HG02623 (cell line): ENCODE measurements around the gene TEX14.
"Not testable (repeated sequence)": the region's sequence is repeated elsewhere in the genome, so short reads cannot be mapped to it uniquely, and the experiment has no call there.

Experiments
- ATAC-seq: cut with Tn5 transposase; IDR thresholded peaks from one replicate; pipeline ENCODE4 v1.9.1; 2021; ENCODE audit warnings: moderate library complexity; ENCODE audit not compliant: unreplicated experiment

Gene TEX14

DNA sequence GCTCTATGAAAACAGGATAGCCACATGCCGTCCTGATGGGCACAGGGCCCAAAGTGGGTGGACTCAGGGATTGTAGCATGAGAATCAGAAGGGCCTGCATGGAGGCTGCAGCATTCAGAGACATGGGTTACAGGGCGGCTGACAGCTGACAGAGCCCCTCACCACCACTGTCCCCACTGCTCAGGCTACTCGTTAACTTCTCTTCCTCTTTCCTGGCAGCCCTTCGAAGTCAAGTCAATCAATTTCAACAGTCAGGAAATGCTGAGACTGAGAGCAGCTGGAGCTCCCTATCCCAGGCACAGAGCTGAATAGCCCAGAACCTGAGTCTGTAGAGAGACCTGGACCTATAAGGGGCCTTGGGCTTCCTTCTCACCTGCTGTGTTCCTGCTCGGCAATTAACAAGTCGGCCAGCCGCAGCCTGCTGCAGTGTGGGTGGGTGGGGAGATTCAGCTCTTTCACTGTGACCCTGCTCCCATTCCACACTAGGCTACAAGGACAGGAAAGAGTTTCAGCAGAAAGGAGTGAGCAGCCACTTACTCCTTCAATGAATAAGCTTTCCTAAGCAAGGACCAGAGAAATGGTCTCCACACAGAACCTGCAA is 76.9 kb downstream of the TEX14 start:
- no peak for ATAC-seq

DNA sequence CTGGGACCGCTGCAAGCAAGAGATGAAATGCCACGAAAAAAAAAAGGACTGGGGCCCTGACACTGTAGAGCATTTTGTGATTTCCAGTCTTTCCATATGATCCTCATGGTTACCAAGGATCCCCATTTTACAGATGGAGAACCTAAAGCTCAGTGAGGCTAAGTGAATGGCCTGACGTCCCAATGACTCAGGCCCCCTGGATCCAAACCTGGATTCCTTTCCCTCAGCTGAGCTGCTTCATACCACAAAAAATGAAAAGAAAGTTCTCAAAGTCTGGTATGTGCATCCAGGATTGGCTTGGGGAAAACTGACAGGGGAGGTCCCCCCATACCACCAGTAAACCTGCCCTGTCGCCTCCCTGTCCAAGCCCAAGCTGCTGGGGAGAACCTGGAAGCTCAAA is 80.5 kb downstream of the TEX14 start:
- no peak for ATAC-seq

DNA sequence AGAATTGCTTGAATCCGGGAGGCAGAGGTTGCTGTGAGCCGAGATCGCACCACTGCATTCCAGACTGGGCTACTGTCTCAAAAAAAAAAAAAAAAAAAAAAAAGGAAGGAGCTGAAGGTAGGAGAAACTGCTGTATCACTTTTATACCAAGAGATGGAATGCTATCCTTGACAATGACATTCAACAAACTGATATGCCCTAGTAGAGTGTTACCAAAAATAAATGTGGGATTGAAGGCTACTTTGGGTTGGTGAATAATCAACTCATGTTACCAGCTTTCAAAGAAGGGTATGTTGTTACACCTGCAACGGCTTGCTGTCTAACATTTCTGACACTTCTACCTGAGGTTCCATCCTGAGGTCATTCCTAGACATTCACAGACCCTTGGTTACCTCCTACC is 84.9 kb downstream of the TEX14 start:
- ATAC-seq = no peak

DNA sequence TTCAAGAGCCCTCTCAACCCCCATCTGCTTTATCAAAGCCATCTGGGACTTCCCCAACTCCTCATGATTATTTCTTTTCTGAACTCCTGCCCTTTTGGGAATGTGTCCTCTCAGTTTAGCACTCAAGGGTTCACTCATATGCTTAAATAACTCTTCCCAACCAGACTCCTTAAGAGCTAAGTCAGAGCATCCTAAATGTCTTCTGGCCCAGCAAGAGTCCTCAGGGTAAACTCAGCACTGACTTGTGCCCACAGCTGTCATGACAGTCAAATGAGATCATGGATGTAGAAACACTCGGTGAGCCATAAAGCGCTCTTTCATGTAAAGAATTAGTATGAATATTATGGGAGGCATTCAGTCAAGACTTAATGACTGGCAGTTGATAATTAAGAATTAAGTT is 85.9 kb downstream of the TEX14 start:
- no peak for ATAC-seq

DNA sequence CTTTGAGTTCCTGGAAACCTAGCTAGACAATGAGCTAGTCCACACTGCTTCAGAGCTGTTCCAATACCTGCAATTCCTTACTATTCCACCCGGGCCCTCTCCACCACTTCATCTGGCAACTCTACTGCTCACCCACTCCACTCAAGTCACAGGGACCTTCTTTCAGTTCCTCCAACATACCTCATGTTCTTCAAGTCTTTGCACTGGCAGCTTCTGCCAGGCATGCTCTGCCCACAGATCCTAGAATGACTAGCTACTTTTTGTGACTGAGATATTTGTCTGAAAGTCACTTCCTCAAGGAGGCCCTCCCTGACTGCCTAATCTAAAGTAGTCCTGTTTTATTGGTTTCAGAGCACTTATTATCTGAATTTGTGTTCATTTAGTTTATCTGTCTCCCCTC is 86.4 kb downstream of the TEX14 start:
- no peak for ATAC-seq

DNA sequence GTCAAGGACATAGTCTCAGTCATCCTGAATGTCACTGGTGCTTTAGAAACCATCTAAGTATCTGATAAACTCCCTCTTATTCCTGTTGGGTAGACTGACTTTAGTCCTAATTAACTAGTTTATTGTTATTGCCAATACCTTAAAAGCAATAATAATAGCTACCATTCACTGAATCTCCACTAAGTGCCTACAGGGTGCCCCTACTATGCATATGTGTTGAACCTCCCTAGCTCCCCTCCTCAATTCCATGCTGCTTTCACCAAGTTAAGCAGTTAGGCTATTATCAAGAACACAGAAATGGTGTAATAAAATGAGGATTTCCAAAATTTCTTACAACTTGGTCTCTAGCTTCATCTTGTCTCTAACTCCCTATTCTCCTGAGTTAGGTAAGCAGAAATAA is 89.9 kb downstream of the TEX14 start:
- ATAC-seq = no peak

DNA sequence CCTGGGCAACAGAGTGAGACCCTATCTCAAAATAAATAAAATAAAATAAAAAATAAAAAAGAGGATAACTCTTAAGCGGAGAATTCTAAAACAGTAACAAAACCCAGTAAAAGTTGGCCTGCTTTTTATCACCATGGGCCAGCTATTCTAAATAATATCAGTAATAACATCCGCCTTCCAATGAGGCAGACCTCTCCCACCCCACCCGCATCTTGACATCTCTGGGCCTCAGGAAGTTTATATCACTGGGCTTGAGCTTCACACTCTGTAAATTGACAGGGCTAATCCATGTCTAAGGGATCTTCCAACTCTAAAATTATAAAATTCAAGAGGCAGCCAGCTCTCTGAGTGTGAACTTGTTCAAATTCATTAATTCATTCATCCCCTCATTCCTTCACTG is 94.5 kb downstream of the TEX14 start:
- no peak for ATAC-seq

DNA sequence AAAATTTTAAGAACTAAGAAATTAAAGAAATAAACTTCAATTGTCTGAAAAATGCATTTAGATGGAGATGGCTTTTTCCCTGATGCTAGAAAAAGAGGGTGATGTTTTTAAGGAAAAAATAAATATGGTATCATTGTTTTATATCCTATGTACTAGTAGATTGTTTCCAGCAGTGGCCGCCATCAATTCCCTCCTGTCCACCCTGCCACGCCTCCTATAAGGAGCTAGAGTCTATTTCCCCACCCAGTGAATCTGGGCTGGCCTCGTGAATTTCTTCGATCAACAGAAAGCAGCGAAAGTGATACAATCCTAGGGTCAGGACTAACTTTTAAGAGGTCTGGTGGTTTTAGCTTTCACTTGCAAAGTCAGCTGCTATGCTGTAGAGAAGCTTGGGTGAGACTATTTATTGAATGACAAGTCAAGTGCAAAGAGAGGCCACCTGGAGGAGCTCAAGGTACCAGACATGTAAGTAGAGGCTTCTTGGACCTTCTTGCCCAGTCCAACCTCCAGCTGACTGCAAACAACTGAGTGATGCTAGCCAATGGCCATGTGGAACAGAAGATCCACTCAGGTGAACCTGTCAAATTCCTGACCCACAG is 96.6 kb downstream of the TEX14 start:
- ATAC-seq = no peak

DNA sequence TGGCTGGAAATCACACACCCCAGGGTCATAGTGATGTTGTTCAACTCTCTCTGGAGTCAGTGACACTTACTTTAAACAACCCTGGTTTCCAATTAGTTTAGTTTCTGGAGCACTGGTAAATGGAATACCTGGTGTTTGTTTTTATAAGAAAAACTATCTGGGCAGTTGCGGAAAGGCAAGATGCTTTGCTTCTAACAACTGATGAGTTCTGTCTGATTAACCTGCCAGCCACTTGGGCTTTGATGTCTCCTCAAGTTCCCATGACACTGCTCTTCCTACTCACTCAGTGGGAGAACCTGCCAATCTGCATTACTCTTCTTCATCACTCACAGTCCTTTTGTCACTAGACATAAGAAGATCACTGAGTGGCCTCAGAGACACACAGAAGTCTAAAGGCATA is 98.7 kb downstream of the TEX14 start:
- ATAC-seq = no peak

DNA sequence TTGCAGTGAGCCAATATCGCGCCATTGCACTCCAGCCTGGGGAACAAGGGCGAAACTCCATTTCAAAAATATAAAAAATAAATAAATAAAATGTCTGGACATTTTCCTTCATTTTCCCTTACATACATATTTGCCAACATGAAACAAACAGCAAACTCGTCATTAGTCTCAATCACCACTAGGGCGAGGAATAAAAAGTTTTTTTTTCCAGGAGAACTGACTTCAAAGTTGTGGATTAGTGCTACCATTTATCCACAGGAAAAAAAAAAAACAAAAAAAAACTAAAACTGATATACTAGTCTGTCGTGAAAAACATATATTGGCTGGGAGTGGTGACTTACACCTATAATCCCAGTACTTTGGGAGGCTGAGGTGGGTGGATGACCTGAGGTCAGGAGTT is 100.4 kb downstream of the TEX14 start:
- ATAC-seq = no peak

DNA sequence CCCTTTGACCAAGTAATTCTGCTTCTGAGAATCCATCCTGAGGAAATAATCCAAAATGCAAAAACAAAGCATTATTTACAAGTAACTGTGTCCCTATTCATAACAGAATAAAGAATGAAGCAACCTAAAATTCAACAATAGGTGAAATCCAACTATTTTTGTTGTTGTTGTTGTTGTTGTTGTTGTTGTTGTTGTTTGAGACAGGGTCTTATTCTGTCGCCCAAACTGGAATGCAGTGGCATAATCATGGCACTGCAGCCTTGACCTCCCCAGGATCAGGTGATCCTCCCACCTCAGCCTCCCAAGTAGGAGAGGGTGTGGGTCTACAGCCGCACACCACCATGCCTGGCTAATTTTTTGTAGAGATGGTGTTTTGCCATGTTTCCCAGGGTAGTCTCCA is 101.5 kb downstream of the TEX14 start:
- no peak for ATAC-seq

DNA sequence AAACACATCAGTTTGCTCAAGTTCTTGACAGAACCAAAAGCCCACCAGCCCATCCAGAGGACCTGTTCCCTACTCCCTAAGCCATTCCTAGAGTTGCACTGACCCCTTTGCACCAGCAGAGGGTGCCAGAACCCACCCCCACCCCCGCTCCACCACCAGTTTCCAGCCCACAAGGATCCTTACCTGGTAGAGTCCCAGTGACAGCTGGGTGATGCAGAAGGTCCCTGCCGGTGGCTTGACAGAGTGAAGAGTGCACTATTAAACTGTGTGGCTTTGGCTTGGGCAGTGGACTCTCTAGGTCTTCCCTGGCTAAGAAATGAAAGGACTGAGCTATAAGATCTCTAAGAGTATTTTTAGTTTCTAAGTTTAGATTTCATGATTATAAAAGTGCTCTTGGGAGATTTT is 104.1 kb downstream of the TEX14 start:
- no peak for ATAC-seq

DNA sequence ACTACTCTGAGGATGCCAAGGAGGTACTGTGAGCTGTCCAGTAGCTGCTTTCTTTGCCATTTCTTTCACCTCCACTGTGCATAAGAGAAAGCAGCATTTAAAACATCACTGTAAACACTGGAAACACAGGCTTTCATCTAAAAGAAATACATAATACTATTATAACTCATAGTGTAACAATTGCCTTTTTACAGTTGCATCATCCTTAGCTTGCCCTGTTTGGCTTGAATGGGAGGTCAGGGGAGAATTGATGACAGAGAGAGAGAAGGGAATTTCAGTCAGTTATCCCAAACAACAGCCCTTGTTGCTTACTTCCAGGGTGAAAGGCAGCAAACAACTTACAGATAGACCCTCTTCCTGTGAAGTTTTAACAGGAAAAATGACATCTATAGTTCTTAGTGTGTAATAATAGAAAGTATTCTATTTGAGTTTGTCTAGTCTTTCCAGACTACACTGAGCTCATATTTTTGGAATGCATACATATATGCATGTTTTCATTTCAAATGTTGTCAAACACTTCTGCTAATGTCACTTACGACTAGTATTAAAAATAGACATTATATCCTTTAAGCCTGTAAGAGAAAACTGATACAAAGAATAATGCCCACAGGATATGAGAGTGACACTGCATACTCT is 105.7 kb downstream of the TEX14 start:
- no peak for ATAC-seq

DNA sequence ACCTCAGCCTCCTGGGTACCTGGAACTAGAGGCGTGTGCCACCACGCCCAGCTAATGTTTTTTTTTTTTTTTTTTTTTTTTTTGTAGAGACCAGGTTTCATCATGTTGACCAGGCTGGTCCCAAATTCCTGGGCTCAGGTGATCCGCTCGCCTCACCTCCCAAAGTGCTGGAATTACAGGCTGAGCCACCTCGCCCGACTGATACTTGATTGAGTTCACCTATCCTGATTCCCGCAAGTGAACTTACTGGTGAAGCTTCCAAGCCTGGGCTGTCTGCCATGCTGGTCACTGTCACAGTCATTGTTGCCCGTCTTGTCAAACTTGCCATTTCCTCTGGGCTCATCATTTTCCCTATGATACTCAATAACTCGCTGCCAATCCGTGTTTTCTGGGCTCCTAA is 106.3 kb downstream of the TEX14 start:
- ATAC-seq = no peak

DNA sequence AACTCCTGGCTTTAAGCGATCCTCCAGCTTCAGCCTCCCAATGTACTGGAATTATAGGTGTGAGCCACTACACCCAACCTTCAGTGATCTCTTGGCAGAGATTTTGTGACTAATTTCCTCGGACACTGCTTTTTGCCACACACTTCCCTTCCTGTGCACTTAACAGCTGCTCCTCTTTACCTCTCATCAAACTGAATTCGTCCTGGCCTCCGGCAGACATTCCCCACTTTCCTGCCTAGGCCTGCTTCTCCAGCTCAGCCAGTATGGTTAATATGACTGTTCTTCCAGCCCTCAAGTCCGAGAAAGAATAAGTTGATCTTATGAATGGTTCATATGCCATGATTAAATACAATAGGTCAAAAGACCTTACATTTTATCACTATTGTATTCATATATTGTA is 108.4 kb downstream of the TEX14 start:
- no peak for ATAC-seq

DNA sequence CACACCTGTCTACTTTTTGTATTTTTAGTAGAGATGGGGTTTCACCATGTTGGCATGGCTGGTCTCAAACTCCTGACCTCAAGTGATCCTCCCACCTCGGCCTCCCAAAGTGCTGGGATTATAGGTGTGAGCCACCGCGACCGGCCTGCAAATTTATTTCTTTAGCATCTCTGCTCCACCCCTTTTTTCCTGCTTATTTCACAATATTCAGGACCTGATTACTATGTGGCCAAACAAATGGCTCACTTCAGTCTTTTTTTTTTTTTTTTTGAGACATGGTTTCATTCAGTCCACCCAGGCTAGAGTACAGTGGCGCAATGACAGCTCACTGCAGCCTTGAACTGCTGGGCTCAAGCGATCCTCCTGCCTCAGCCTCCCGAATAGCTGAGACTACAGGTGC is 109.1 kb downstream of the TEX14 start:
- not testable (repeated sequence) for ATAC-seq

DNA sequence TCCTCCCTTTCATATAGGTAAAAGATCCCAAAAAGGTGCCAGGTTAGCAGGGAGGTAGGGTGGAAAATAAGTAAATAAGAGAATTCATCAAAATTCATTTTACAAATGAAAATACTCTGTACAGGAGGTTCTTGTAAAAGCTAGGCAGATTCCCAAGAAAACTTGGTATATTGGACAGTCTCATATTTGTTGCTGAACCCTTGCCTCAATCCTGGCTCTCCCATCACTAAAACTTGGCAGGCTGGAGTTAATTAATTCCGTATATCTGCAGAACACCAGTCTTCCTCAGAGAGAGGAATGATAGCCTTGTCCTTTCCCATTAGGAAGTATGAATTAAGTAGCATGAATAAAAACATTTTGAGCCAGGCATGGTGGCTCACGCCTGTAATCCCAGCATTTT is 111.2 kb downstream of the TEX14 start:
- no peak for ATAC-seq

DNA sequence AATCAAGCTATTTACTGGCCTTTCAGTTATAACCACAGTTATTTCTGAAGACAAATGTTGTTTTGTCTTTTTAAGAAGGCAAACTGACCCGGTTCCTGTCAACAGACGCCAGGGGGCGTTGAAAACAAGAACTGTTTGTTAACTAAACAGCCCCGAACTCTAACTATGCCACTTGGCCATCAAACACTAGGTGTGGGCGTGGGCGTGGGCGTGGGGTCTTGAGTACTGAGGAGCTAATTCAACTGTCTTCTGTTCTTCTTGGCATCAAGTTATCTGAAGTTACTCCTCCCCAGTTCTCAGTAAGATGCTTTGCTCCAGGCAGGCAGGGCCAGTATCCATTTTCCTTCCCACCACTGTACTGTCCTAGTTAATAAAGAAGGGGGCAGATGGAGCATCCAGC is 114.1 kb downstream of the TEX14 start:
- no peak for ATAC-seq

DNA sequence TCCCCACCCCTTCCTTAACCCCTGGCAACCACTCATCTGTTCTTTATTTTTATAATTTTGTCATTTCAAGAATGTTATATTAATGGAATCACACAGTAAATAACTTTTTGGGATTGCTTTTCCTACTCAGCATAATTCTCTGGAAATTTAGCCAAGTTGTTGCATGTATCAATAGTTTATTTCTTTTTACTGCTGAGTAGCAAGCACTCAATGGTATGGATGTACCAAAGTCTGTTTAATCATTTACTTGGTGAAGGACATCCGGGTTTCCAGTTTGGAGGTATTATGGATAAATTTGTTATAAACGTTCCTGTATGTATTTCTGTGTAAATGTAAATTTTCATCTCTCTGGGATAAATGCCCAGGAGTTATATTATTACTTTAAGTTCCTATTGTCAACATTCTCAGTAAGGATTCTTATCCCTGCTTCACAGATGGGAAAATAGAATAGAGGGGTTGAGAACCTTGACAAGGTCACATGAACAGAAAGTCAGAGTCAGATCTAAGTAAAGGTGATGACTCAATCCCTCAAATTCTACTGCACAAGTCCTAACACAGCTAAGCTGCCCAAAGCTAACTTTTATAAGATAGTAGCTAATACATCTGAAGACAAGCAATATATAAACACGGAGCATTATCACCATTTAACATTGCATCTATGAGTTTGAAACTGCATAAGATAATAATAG is 115.0 kb downstream of the TEX14 start:
- ATAC-seq = no peak

DNA sequence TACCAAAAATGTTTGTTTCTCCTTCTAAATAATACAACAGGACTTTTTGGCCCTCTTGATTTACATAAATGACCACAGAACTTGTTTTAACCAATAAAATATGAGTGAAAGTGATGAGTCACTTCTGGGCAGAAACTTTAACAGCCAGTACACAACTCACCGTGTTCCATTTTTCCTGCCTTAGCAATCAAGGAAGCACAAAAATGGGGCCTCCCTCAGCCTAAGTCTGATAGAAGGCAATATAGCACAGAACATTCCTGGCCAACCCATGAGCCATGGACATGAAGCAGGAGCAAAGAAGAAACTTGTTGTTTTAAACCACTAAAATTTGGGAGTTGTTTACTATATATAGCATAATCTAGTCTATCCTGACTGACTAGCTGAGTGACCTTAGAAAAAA is 116.3 kb downstream of the TEX14 start:
- ATAC-seq = no peak

DNA sequence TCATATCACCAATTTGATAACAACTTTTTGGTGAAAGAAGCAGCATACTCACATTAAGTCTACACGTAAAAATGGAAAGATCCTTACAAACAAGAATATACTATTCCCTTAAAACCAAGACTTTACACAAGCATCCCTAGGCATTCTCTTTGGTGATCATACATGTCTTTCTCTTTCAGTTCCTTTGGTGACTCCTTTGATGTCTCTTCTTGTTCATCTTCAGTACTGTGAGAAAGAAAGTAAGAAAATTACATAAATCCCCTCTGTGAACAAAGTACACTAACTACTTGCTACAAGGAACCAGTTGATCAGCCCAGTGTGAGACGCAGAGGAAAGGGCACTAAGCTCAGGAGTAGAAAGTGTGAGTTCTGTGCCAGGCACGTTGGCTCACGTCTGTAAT is 117.8 kb downstream of the TEX14 start:
- no peak for ATAC-seq

DNA sequence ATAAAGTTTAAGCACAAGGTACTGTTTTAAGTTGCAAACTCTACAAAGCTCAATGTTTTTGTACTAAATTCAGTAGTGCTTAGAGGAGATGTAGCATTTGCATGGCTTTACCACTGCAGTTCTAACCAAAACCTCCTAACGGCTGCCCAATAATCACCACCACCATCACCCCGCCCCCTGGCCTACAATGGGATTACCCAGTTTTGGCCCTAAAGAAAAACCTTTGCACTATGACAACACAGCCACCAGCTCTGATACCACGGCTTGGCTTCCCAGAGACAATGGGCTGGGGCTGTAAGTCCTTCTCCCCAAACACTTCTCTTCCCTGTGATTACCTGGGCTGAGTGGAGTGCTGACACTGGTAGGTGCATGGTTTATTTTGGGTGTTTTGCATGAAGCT is 119.0 kb downstream of the TEX14 start:
- ATAC-seq = no peak
